PFSK-1 (cell line): Measurements from ENCODE around the gene PSMB2.

Experiments
- FOXP2 ChIP-seq: optimal IDR thresholded peaks from 2 replicates; pipeline ENCODE3; 2011; ENCODE audit warnings: borderline replicate concordance, control low read depth, inconsistent platforms; ENCODE audit not compliant: insufficient read depth; ENCODE audit errors: extremely low read length, extremely low read depth
- POLR2AphosphoS5 ChIP-seq: IDR thresholded peaks from 2 replicates; pipeline ENCODE4 v1.6.1; 2012; ENCODE audit warnings: low read depth, mild to moderate bottlenecking, control low read depth, low read length, moderate library complexity
- REST ChIP-seq, 2 experiments: IDR thresholded peaks; 2 replicates each; pipeline versions ENCODE4 v1.6.1 to v1.8.0; 2011 to 2012; ENCODE audit warnings: low read depth in 2 of 2, low read length in 2 of 2, control low read depth in 1 of 2, inconsistent platforms in 1 of 2, mild to moderate bottlenecking in 1 of 2, moderate library complexity in 1 of 2; ENCODE audit not compliant: insufficient read depth in 1 of 2
- SIN3A ChIP-seq: IDR thresholded peaks from 2 replicates; pipeline ENCODE4 v1.6.1; 2012; ENCODE audit warnings: mild to moderate bottlenecking, low read length, moderate library complexity, borderline replicate concordance; ENCODE audit not compliant: insufficient read depth
- TAF1 ChIP-seq: IDR thresholded peaks from 2 replicates; pipeline ENCODE4 v1.6.1; 2012; ENCODE audit warnings: low read length, control low read depth, borderline replicate concordance; ENCODE audit not compliant: insufficient read depth

DNA sequence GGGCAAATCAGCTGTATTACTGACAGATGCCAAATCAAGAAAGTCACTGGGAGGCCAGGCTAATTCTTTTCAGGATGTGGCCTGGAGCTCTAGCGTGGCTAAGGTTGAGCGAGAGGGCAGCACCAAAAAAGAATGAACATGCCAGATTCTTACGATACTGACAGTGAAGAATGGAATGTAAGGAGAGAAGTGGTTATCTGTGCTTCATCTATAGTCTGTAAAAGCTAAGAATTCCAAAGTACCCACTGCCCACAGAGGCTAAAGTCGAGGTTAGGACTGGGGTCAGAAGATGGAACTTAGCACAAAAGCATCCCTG, 35.5 kb downstream of the PSMB2 start:
- no peak for TF ChIP-seq TAF1
- TF ChIP-seq POLR2AphosphoS5: no peak
- no peak for TF ChIP-seq REST (IDR thresholded peaks at IDR 0.05; ENCODE audit: insufficient read depth in 1 of 2, low read depth in 2 of 2, low read length in 2 of 2)
- no peak for TF ChIP-seq FOXP2
- TF ChIP-seq SIN3A: no peak
